ENCODE data around the gene ZFP90.
"Not testable (repeated sequence)": the region's sequence is repeated elsewhere in the genome, so short reads cannot be mapped to it uniquely, and the experiment has no call there.

Gene ZFP90

DNA sequence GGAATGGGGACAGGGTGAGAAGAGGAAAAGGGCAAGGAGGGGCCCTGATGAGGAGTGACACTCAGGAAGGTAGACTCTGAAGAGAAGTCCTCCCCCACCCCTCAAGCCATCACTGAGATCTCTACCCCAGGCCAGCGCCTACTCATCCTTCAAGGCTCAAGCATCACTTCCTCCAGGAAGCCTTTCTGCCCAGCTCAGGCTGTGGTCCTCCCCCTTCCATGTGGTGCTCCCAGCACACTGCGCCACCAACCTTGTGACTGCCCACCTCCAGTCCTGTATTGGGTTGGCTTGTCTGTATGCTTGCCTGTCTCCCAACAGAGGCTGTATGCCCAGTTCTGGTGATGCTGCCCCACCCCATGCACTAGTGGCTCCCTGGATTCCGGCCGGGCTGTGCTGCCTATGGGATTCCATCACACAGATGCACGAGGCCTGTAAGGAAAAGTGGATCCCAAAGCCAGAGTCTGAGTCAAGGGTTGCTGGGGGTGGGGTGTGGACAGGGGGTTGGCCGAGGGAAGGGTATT lies 19.8 kb upstream of the ZFP90 start:
- DNase-seq (ENCODE audit: low spot score): no peak

DNA sequence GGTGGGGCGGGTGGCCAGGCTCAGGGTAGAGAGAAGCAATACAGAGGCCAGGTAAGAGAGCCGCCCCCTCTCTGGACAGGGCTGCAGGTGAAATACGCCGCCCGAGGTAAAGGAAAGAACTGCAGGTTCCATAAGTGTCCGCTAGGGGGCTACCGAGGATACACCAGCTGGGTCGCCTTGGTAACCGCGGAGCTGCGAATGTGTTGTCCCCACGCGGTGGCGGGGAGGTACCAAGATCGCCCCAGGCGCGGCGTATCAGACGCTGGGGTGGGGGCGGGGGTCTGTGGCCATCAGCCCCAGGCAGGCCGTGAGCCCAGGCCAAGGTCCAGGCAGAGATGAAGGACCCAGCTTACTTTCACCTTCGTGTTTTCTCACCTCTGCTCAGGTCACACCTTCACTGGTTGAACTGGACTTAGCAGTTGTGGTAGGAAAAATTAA lies 18.4 kb upstream of the ZFP90 start:
- DNase-seq (ENCODE audit: low spot score): peak; percentile 87

DNA sequence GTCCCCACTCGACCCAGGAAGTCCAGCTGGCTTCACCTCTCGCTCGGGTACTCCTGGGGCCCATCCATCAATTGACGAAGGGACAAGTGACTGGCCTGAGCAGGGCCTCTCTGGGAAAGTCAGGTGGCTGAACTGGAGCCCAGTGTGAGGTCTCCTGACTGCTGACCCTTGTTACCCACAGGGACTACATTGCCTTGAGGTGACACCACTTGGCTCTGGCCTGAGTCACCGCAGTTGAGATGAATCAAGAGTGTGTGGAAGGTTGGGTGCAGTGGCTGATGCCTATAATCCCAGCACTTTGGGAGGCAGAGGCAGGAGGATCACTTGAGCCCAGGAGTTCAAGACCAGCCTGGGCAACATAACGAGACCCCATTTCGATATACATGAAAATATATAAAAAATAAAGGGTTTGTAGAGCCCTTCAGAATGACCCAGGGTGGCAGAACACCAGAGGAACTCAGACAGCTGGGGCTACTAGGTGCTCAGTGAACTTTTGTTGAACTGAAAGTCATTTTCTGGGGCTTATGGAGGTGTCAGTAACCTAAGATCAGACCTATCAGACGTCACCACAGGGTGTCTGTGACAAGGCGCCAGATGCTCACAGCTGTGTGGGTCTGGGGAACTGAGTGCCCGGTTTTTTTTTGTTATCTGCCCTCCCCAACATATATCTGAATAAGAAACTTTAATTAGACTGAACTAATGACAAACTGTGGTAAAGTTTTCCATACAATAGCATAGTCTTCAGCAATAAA lies 14.8 kb upstream of the ZFP90 start:
- DNase-seq (ENCODE audit: low spot score): no peak

DNA sequence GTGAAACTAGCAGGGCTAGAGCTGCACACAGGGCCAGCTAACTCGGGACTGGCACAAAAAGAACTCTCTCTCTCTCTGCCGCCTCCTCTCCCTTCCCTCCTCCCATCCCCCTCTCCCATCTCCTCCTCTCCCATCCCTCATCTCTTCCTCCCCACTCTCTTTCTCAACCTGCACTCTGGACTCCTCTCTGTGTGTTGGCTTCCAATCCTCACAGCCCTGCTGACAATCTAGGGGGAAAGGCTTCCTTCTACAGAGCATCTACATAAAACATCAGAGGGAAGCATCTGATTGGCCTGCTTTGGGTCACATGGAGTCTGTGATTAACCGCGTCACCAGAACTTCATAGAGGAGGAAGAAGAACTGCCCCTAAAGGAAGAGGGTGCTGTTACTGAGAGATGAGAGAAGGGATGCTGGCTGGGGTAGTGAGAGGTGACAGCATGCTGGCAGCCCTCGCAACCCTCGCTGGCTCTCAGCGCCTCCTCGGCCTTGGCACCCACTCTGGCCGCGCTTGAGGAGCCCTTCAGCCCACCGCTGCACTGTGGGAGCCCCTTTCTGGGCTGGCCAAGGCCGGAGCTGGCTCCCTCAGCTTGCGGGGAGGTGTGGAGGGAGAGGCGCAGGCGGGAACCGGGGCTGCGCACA lies 12.8 kb upstream of the ZFP90 start:
- no peak for DNase-seq (ENCODE audit: low spot score)

DNA sequence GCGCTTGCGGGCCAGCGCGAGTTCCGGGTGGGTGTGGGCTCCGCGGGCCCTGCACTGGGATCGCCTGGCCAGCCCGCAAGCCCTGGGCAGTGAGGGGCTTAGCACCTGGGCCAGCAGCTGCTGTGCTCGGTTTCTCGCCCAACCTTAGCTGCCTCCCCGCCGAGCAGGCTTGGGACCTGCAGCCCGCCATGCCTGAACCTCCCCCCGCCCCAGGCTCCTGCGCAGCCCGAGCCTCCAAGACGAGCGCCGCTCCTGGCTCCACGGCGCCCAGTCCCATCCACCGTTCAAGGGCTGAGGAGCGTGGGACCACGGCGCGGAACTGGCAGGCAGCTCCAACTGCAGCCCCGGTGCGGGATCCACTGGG lies 12.3 kb upstream of the ZFP90 start:
- DNase-seq (ENCODE audit: low spot score): no peak

DNA sequence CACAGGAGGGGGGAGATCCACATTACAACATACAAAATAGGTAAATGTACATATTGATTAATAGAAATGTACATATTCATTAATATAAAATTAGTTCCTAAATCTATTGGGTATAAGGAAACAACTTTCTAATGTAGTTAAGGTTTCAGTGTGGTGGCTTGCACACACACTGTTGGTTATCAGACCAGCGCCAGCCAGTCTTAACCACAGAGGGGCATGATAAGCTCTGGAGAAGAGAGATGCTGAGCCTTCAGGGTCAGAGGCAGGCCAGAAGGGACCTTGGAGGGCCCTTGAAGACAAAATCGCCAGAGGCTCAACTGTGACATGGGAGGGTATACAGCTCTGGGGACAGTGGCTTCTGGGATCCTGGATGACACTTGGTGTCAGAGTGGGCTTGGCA lies 10.9 kb upstream of the ZFP90 start:
- DNase-seq (ENCODE audit: low spot score): no peak

DNA sequence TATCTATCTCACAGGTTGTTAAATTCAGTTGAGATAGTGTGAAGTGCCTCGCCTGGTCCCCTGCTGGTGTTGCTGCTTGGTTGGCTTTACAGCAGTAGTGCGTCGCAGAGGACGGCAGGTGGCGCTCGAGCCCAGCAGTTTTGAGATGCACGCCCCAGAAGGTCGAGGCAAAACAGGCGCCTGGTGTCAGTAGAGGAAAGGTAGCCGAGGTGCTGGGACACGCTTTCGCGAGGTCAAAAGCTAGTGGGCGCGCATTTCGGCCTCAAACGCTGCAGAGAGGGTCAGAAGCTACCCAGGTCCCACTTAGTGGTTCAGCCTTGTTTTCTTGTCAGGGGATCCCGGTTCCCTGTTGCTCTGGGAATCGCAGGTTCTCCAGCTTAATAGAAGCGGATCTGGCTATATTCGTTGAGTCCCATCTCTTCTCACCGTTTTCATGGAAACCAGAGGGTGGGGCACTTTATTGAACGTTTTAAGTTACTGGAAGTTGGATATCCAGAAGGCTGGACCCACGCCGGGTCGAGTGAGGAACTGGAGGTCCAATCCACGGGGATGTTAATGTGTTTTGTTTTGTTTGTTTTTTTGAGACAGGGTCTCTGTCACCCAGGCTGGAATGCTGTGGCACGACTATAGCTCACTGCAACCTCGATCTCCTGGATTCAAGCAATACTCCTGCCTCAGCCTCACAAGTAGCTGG lies 10.3 kb upstream of the ZFP90 start:
- DNase-seq (ENCODE audit: low spot score): peak; percentile 90

DNA sequence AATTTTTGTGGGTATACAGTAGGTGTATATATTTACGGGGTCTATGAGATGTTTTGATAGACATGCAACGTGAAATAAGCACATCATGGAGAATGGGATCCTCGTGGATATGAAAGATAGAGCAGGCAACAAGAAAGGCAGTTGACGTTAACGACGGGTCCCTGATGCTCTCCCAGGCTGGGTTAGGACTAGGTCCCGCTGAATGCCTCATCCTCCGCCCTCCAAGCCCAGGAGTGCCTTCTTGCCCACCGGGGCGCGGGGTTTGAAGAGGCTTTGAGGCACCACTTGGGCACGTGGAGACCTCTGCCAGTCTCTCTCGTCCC lies 9.5 kb upstream of the ZFP90 start:
- no peak for DNase-seq (ENCODE audit: low spot score)

DNA sequence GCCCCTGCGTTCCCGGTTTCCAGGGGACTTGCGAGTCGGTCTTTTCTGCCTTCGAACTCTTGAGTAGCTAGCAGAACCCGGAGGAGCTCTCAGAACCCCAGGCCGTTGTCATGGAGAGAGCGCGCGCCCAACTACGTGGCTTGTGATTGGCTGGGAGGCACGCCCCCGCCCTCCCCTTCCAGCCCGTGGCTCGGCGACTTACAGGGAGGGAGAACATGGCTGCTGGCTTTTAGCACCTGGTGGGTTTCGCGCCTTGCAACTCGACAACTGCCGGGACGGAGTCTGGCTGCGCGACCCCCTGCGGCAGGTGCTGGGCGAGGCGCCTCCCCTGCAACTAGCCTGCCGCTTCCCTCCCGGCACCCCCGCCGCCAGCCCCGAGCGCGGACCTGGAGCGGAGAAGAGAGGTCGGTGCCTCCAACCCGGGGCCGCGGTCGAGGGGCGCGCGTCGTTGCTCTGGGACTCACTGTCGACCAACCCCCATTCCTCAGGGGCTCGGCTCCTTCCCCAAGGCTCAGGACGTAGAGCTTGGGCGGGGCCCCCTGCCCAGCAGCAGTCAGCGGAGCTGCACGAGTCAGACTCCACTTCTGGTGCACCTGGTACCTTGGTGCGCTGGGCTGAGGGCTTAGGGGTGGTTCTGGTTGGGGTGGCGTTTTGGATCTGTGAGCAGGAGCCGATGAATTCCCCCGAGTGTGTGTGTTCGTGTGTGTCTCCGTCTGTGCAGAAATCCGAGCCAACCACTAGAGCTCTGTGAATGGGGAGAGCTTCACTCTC lies 9.0 kb upstream of the ZFP90 start:
- peak; percentile 93 for DNase-seq (ENCODE audit: low spot score)

DNA sequence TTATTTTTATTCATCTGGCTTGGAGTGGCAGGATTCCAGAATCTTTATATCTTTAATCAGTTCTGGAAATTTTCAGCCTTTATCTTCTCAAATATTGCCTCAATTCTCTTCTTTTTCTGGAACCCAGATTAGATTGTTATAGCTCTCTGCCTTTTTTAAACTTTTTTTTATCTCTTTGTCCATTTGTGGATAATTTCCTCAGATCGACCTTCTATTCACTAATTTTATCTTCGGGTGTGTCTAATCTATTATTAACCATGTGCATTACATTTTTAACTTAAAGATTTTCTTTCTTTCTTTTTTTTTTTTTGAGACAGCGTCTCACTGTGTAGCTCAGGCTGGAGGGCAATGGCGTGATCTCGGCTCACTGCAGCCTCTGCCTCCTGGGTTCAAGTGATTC lies 5.2 kb upstream of the ZFP90 start:
- no peak for DNase-seq (ENCODE audit: low spot score)

DNA sequence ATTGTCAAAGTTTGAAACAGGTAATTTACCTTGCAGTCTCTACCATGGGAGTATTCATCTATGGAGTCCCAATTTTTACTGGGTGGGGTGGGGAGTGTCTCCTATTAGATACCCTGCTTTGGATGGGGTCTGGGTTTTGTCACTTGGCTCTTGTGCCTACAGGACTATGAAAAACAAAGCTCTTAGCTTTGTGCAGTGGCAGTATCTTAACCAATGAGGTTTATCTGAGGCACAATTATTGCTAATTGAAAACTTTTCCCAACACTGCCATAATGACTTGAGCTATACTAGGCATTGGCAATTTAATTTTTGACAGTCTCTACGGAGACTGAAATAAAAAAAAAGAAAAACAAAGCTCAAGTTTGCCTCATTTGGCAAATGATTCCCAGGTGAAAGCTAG lies 3.8 kb upstream of the ZFP90 start:
- DNase-seq (ENCODE audit: low spot score): no peak

DNA sequence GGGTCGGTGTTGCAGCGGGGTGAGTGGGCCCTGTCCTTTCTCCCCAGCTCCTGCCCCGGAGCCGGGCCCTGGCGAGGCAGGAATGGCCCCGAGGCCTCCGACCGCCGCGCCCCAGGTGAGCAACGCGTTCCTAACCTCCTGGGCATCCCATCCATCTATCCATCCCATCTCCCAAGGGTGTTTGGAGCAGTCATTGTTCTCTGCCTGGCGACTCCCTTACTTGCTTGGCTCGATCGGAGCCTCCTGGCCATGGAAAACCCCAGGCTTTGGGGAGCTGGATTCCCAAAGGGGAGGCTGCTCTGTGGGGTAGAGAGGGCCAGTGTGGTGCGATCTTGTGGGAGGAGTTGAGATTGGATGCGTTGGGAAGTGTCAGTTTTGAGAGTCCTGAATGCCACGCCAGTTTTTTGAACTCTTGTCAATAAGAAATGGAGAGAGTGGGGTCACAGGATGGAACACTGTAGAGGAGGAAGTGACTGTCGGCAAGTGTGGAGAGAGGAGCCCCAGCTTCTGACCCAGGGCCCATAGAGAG lies 684 bp downstream of the ZFP90 start:
- peak; percentile 38 for DNase-seq (ENCODE audit: low spot score)

DNA sequence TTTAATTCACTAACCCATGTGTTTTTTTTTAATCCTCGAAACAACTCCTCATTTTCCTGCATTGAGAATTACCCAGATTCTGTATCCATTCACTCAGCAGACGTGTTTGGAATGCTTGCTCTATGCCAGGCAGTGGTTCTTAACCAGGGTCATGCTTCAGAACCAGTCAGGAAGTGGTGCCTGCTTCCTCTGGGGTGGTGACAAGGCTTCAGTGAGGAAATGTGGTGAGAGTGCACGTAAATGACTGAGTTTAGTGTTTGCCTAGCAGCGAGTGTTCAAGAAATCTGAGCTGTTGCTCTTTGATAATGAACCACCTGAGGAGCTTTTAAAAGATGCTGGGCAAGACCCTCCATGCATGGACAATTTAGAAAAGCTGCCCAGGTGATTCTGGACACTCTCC lies 9.9 kb downstream of the ZFP90 start:
- DNase-seq (ENCODE audit: low spot score): no peak

DNA sequence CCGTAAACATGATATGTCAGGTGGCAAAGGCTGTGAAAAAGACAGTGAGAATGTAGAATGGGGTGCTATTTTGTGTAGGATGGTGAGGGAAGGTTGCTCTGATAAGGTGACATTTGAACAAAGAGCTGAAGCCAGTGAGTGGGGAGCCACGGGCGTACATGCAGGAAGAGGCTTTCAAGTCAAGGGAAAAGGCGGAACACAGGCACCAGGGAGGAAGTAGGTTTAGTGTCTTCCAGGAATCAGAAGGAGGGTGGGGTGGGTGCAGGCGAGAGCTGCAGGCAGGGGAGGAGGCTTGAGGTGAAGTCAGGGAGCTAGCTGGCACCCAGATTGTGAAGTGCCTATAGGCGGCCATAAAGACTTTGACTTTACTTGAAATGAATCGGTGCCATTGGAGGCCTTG lies 14.1 kb downstream of the ZFP90 start:
- DNase-seq (ENCODE audit: low spot score): no peak

DNA sequence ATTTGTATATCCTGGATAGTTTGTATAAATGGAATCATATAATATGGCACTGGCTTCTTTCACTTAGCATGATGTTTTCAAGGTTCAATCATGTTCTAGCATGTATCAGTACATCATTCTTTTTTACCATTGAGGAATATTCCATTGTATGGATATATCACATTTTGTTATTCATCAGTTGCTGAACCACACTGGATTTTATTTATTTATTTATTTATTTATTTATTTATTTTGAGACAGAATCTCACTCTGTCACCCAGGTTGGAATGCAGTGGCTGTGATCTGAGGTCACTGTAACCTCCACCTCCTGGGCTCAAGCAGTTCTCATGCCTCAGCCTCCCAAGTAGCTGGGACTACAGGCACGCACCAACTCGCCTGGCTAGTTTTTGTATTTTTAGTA lies 21.2 kb downstream of the ZFP90 start:
- DNase-seq (ENCODE audit: low spot score): not testable (repeated sequence)

DNA sequence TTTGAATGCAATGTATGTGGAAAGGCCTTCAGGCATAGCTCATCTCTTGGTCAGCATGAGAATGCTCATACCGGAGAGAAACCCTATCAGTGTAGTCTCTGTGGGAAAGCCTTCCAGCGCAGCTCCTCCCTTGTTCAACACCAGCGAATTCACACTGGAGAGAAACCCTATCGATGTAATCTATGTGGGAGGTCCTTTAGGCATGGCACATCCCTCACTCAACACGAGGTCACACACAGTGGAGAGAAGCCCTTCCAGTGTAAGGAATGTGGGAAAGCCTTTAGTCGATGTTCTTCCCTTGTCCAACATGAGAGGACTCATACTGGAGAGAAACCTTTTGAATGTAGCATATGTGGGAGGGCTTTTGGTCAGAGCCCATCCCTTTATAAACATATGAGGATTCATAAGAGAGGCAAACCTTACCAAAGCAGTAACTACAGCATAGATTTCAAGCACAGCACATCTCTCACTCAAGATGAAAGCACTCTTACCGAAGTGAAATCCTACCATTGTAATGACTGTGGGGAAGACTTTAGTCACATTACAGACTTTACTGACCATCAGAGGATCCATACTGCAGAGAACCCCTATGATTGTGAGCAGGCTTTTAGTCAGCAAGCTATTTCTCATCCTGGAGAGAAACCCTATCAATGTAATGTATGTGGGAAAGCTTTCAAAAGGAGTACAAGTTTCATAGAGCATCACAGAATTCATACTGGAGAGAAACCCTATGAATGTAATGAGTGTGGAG lies 24.7 kb downstream of the ZFP90 start:
- no peak for DNase-seq (ENCODE audit: low spot score)

DNA sequence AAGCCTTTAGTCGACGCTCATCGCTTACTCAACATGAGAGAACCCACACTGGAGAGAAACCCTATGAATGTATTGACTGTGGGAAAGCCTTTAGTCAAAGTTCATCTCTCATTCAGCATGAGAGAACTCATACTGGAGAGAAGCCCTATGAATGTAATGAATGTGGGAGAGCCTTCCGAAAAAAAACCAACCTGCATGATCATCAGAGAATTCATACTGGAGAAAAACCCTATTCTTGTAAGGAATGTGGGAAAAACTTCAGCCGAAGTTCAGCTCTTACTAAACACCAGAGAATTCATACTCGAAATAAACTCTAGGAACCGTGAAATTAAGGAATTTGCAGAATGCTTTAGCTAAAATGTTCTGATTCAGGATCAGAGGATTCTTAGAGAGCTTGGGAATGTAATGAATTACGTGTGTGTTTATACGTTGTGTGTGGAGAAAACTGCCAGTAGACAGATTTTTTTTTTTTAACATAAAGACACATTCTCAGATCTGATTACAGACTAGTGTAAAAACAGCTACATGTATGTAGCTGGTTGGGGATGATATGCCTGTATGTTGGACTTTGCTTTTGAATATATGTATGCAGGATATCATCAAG lies 25.4 kb downstream of the ZFP90 start:
- no peak for DNase-seq (ENCODE audit: low spot score)

DNA sequence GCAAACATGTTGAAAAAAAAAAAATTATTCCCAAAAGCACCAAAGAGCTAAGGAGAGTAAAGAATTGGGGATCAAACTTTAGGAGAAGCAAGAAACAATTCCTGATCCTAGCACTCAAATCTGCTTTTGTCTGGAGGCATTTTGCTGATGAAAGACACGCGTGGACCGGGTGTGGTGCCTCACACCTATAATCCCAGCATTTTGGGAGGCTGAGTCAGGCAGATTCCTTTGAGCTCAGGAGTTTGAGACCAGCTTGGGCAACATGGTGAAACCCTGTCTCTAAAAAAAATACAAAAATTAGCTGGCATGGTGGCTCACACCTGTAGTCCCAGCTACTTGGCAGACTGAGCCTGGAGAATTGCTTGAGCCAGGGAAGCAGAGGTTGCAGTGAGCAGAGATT lies 35.4 kb downstream of the ZFP90 start:
- DNase-seq (ENCODE audit: low spot score): no peak

DNA sequence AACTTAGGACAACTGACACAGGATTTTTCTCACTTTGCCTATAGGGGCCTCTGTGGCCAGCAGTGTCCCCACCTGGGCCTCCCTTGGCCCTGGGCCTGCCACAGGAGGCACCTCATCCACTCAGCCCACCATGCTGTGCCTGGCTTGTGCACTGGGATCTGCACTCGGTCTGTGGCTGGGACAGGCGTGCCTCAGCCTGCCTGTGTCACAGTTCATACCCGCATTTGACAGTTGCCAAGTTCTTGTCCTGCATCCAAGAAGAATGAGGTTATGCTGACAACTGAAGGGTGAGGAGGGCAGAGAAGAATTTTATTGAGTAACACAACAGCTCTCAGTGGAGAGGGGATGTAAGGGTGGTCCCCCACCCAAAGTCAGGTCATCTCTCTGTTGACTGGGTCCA lies 36.0 kb downstream of the ZFP90 start:
- no peak for DNase-seq (ENCODE audit: low spot score)

DNA sequence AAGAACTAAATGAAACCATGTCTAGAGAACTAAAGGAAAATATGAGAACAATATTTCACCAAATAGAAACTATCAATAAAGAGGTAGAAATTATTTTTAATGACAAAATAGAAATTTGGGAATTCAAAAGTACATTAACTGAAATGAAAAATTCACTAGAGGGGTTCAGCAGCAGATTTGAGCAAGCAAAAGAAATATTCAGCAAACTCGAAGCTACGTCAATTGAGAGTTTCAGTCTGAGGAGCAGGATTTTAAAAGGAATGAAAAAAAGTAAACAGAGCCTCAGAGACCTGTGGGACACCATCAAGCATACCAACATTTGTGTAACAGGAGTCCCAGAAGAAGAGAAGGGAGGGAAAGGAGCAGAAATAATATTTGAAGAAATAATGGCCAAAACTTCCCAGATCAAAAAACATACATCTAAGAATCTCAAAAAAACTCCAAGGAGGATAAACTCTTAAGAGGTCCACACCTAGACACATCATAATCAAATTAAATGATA lies 38.3 kb downstream of the ZFP90 start:
- no peak for DNase-seq (ENCODE audit: low spot score)

Data from RKO (cell line).